OCI-LY7 (cell line): ENCODE results near the gene ZBED4. TPM values are rescaled to one million over a fixed set of nuclear protein-coding genes. Genes with fewer than 3 reads are reported as not detected.
A peak's percentile ranks its signal among the peaks of the same experiment; 100 is the strongest.

Experiments
- BruUV-seq: library from RNA; stranded (reverse); fragments of 400-500 nt; replicated peaks from 2 replicates; lab custom pipeline; 2021; lab: Mats Ljungman, UMichigan
- CTCF ChIA-PET: fragments of 300-600 bp; sonication (Branson Sonifier 250); formaldehyde crosslinking; loops from one replicate; lab custom pipeline; 2022; ENCODE audit warnings: antibody characterized with exemption; ENCODE audit not compliant: unreplicated experiment; lab: Charles Lee
- POLR2A ChIA-PET: fragments of 300-600 bp; sonication (Branson Sonifier 250); formaldehyde crosslinking; loops from one replicate; lab custom pipeline; 2022; ENCODE audit warnings: antibody characterized with exemption; lab: Charles Lee
- DNase-seq: peaks from one replicate; pipeline ENCODE4 v3.0.0-alpha.2; 2015; ENCODE audit warnings: low spot score
- H2AFZ ChIP-seq: fragments of 200-600 bp; sonication (generic), shearing (Covaris generic); 2 replicates; pipeline ENCODE4 v1.6.1; 2014; ENCODE audit warnings: mild to moderate bottlenecking, antibody characterized with exemption, low read length, moderate library complexity
- H3K27ac ChIP-seq: fragments of 200-600 bp; sonication (generic); 2 replicates; pipeline ENCODE4 v1.5.1; 2014; ENCODE audit warnings: mixed run types, low read depth, mild to moderate bottlenecking, moderate library complexity, low read length, inconsistent platforms; ENCODE audit not compliant: poor library complexity, severe bottlenecking
- H3K36me3 ChIP-seq: fragments of 200-600 bp; sonication (generic); 2 replicates; pipeline ENCODE4 v1.6.1; 2014; ENCODE audit warnings: mild to moderate bottlenecking, antibody characterized with exemption, low read length, moderate library complexity, mixed read lengths; ENCODE audit not compliant: insufficient read depth
- H3K4me1 ChIP-seq: fragments of 200-600 bp; sonication (generic); 2 replicates; pipeline ENCODE4 v1.5.1; 2014; ENCODE audit warnings: mild to moderate bottlenecking, low read length; ENCODE audit not compliant: insufficient read depth, poor library complexity, severe bottlenecking
- H3K4me2 ChIP-seq: fragments of 200-600 bp; sonication (generic); 2 replicates; pipeline ENCODE4 v1.6.1; 2014; ENCODE audit warnings: mild to moderate bottlenecking, low read length
- H3K4me3 ChIP-seq: fragments of 200-600 bp; sonication (generic); 2 replicates; pipeline ENCODE4 v1.5.1; 2014; ENCODE audit warnings: mild to moderate bottlenecking, low read depth, low read length; ENCODE audit not compliant: poor library complexity, severe bottlenecking
- H3K79me2 ChIP-seq: fragments of 200-600 bp; sonication (generic); 2 replicates; pipeline ENCODE4 v1.6.1; 2016; ENCODE audit warnings: low read depth, mild to moderate bottlenecking, low read length, moderate library complexity, mixed read lengths; ENCODE audit not compliant: insufficient read depth
- H3K9me2 ChIP-seq: fragments of 200-600 bp; sonication (generic); 2 replicates; pipeline ENCODE4 v1.6.1; 2016; ENCODE audit warnings: mild to moderate bottlenecking, low read length, mixed read lengths; ENCODE audit not compliant: insufficient read depth
- H3K9me3 ChIP-seq: fragments of 200-600 bp; sonication (generic); 2 replicates; pipeline ENCODE4 v1.6.1; 2014; ENCODE audit warnings: mild to moderate bottlenecking, mixed run types, low read length, mixed read lengths
- H4K20me1 ChIP-seq: fragments of 200-600 bp; sonication (generic); 2 replicates; pipeline ENCODE4 v1.6.1; 2014; ENCODE audit warnings: mild to moderate bottlenecking, antibody characterized with exemption, low read length, moderate library complexity, mixed read lengths; ENCODE audit not compliant: insufficient read depth
- EZH2phosphoT487 ChIP-seq: fragments of 200-600 bp; sonication (generic); IDR thresholded peaks from 2 replicates; pipeline ENCODE4 v1.6.1; 2018; ENCODE audit warnings: low read depth, borderline replicate concordance, mild to moderate bottlenecking, mixed run types, antibody characterized with exemption, low read length, moderate library complexity, mixed read lengths
- intact Hi-C: fragments of 100-400 bp; cut with micrococcal nuclease; formaldehyde crosslinking; loops from one replicate; pipeline ENCODE4 v1.10.0; 2022; ENCODE audit not compliant: unreplicated experiment
- total RNA-seq, 2 experiments: library from RNA; depleted of rRNA in 1 of 2; stranded (reverse); fragments of >200 nt in 1 of 2; shearing (Covaris generic) in 1 of 2; gene quantifications; 2 replicates each; pipeline ENCODE4 v1.2.3, GENCODE V29; 2014 to 2022
- TF ChIP-seq, protein P1 (sequence below): fragments of 200-600 bp; sonication (generic); conservative IDR thresholded peaks from 2 replicates; pipeline ENCODE4 v1.5.1; 2014; ENCODE audit warnings: mild to moderate bottlenecking, antibody characterized with exemption, low read length, moderate library complexity, mixed read lengths

ZBED4 gene
- total RNA-seq, 2 experiments from 2014 or later = 30.4 to 31.6 TPM

- Histone ChIP-seq H3K79me2 (peaks cover 8% of the 10 kb centered on the region; the same call in 1 of the 2 replicates), H3K9me2 (no peaks in the 10 kb centered on the region), H3K4me1 (peaks cover 18% of the 10 kb centered on the region), H3K9me3 (no peaks in the 10 kb centered on the region), H3K36me3 (no peaks in the 10 kb centered on the region), H2AFZ (peak within 1 kb of the TSS; percentile 63), H3K4me2 (peak within 1 kb of the TSS; percentile 100), H4K20me1 (no peaks in the 10 kb centered on the region), H3K4me3 (peak within 1 kb of the TSS; percentile 82), H3K27ac (peak within 1 kb of the TSS; percentile 30)
- no TSS peak for BruUV-seq
- POLR2A ChIA-PET = no interaction called here
- TF ChIP-seq, protein P1, sequence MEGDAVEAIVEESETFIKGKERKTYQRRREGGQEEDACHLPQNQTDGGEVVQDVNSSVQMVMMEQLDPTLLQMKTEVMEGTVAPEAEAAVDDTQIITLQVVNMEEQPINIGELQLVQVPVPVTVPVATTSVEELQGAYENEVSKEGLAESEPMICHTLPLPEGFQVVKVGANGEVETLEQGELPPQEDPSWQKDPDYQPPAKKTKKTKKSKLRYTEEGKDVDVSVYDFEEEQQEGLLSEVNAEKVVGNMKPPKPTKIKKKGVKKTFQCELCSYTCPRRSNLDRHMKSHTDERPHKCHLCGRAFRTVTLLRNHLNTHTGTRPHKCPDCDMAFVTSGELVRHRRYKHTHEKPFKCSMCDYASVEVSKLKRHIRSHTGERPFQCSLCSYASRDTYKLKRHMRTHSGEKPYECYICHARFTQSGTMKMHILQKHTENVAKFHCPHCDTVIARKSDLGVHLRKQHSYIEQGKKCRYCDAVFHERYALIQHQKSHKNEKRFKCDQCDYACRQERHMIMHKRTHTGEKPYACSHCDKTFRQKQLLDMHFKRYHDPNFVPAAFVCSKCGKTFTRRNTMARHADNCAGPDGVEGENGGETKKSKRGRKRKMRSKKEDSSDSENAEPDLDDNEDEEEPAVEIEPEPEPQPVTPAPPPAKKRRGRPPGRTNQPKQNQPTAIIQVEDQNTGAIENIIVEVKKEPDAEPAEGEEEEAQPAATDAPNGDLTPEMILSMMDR = no peak
- TF ChIP-seq EZH2phosphoT487 = no peak
- peak; percentile 97 for DNase-seq
- intact Hi-C loops = loop anchor here (2.0 kb wide), 1 partner anchor 65 kb away; the partner anchor contains the start of gene ZBED4
- CTCF ChIA-PET = no interaction called here
Measured at GRCh38 chr22:49917974-49918910, 64.6 kb downstream of the ZBED4 start, which contains the start of the genes ALG12 and CRELD2. TSS of gene ALG12 (minus strand) at chr22:49918438. CDS start at chr22:49913765, 4,673 bp downstream. TSS of gene CRELD2 (plus strand) at chr22:49918634. CDS start at chr22:49918770, 136 bp downstream.

DNA sequence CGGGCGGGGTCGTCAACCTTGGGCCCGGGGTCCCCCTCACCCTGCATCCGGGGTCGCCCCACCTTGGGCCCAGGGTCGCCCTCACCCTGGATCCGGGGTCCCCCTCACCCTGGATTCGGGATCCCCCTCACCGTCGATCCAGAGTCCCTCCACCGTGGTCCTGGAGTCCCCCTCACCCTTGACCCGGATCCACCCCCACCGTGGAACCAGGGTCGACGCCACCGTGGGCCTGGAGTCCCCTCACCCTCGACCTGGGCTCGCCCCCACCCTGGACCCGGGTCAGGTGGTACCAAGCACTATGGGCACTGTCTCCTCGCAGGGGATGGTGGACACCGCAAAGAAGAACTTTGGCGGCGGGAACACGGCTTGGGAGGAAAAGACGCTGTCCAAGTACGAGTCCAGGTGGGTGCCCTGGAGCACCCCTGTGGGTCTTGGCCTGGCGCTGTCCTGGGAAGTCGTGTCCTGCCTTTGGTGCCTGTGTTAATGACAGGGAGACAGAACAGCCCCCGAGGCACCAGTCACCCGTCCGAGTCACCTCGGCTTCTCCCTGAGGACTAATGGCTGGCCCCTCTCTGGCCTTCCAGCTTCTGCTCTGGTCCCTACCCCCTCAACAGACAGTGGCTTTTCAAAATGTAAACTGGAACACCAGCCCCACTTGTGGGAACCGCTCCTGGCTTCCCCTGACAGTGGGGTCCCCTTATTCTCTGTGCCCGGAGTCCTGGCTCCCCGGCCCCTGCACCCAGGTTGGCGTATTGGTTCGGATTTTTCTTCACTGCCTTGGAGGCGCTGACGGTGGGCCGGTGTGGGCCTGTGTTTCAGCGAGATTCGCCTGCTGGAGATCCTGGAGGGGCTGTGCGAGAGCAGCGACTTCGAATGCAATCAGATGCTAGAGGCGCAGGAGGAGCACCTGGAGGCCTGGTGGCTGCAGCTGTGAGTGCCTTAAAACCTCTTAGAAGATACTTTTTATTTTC lies 65.6 kb downstream of the ZBED4 start:
- no peaks in the 10 kb centered on the region for H3K9me3 ChIP-seq
- BruUV-seq = no TSS peak
- intact Hi-C loops = loop anchor here (2.0 kb wide), 1 partner anchor 66 kb away; the partner anchor contains the start of gene ZBED4
- TF ChIP-seq, protein P1 = no peak
- TF ChIP-seq EZH2phosphoT487 = no peak
- H3K4me2 ChIP-seq = peak overlapping the region; percentile 97
- H3K27ac ChIP-seq = no peak overlapping the region
- no peak overlapping the region for H2AFZ ChIP-seq
- peaks cover 28% of the 10 kb centered on the region for H3K4me1 ChIP-seq
- DNase-seq = no peak
- no peaks in the 10 kb centered on the region for H4K20me1 ChIP-seq
- H3K9me2 ChIP-seq = no peaks in the 10 kb centered on the region
- CTCF ChIA-PET = no interaction called here
- H3K36me3 ChIP-seq = no peaks in the 10 kb centered on the region
- peaks cover 8% of the 10 kb centered on the region; the same call in 1 of the 2 replicates for H3K79me2 ChIP-seq
- POLR2A ChIA-PET = no interaction called here
- H3K4me3 ChIP-seq = peak overlapping the region; percentile 82
